Heart left ventricle (tissue), 16 donors: ENCODE data around the gene PDE11A. TPM values are rescaled to one million over a fixed set of nuclear protein-coding genes. Genes with fewer than 3 reads are reported as not detected.
A peak's percentile ranks its signal among the peaks of the same experiment; 100 is the strongest.

ENCODE experiments used
- ATAC-seq, 4 donors: fragments of 200-7000 bp; cut with Tn5 transposase; one replicate each; pipeline ENCODE4 v1.9.1; 2020 to 2022; ENCODE audit warnings: moderate library complexity in 4 of 4, mild to moderate bottlenecking in 3 of 4, moderate number of reproducible peaks in 1 of 4
- DNase-seq, 5 donors: peaks; one replicate each; pipeline ENCODE4 v3.0.0-alpha.2; 2020
- H3K27ac ChIP-seq, 12 donors: fragments of 200-600 bp; sonication (generic) in 4 of 12; one replicate each; pipeline versions ENCODE4 v1.5.0 to v1.8.0; 2016 to 2022; ENCODE audit warnings: mild to moderate bottlenecking in 2 of 12
- H3K27me3 ChIP-seq, 9 donors: fragments of 200-600 bp; sonication (generic) in 2 of 9; one replicate each; pipeline versions ENCODE4 v1.5.1 to v1.8.0; 2016 to 2022; ENCODE audit warnings: mild to moderate bottlenecking in 3 of 9
- H3K36me3 ChIP-seq, 9 donors: fragments of 200-600 bp; sonication (generic) in 2 of 9; one replicate each; pipeline versions ENCODE4 v1.5.0 to v1.8.0; 2018 to 2022; ENCODE audit warnings: mild to moderate bottlenecking in 2 of 9
- H3K4me1 ChIP-seq, 12 donors: fragments of 200-600 bp; sonication (generic) in 4 of 12; one replicate each; pipeline versions ENCODE4 v1.5.0 to v1.8.0; 2016 to 2022; ENCODE audit warnings: mild to moderate bottlenecking in 3 of 12
- H3K4me3 ChIP-seq, 12 donors: fragments of 200-600 bp; sonication (generic) in 4 of 12; one replicate each; pipeline versions ENCODE4 v1.5.0 to v1.8.0; 2017 to 2022; ENCODE audit warnings: mild to moderate bottlenecking in 9 of 12, moderate library complexity in 4 of 12
- H3K9me3 ChIP-seq, 12 donors: fragments of 200-600 bp; sonication (generic) in 4 of 12; one replicate each; pipeline versions ENCODE4 v1.5.0 to v1.8.0; 2016 to 2022; ENCODE audit warnings: mild to moderate bottlenecking in 1 of 12
- CTCF ChIP-seq, 12 donors: fragments of 200-600 bp; sonication (generic) in 4 of 12; IDR thresholded peaks; one replicate each; pipeline versions ENCODE4 v1.5.0 to v1.8.0; 2018 to 2022; ENCODE audit warnings: antibody characterized with exemption in 12 of 12, mild to moderate bottlenecking in 5 of 12
- POLR2A ChIP-seq, 2 donors: fragments of 450-650 bp; IDR thresholded peaks; one replicate each; pipeline ENCODE4 v1.6.1; 2017; ENCODE audit warnings: antibody characterized with exemption in 2 of 2, mild to moderate bottlenecking in 2 of 2, moderate library complexity in 2 of 2
- WGBS, 4 donors: extraction: QIAGEN DNeasy Blood & Tissue Kit in 2 of 4; methylation state at CpG; one replicate each; pipeline versions ENCODE4 v1.1.5 to v1.1.7; 2013 to 2018; 5-methylcytosine and 5-hydroxymethylcytosine counted together
- intact Hi-C, 10 donors: fragments of 100-400 bp; cut with DNase I; formaldehyde crosslinking; loops; one replicate each; pipeline versions ENCODE4 v1.11.1 to v1.14.2; 2022
- polyA plus RNA-seq, 2 donors: library from polyadenylated mRNA; stranded (reverse); fragments of 200-250 nt; gene quantifications; one replicate each; pipeline ENCODE4 v1.2.3, GENCODE V29; 2013
- total RNA-seq, 9 donors: library from RNA; depleted of rRNA in 2 of 9; stranded (reverse); fragments of >200 nt in 2 of 9; fragmentation: NEBNext Ultra II Directional in 3 of 9; extraction: Animal tissue kit (Norgen Biotek cat#: 25700) in 3 of 9; gene quantifications; one replicate each; pipeline versions ENCODE4 v1.1.0 to v1.2.4, GENCODE V29; 2016 to 2023
- donor health status: ischemic (EF 13 %, LVEDD 7.1; RV severe dilation, severe dysfunction).
- donor health status: healthy with polysubstance abuse.
- donor health status: DM: no; HTN: yes; CAD: no.
- donor health status: DM: no; HTN: no; CAD: no.
- donor health status: ischemic (EF 25% LVEDD 6.9; RV normal size, moderate dysfunction).
- donor health status: ischemic (EF 25% LVEDD 5.7; RV mildly dilated, moderate dysfunction).
- donor health status: healthy.
- donor health status: DM: yes; HTN: yes; CAD: no.
- donor health status: ischemic (EF 35%, LVEDD 5.7; RV mildly dilated, moderate dysfunction).
- donor health status: nonischemic (EF 11% LVEDD 7.7; RV severe dilation, severe dysfunction).
- donor health status: DM: yes; HTN: yes; CAD: no.
- donor health status: PGD.
- donor health status: ischemic (EF 29% LVEDD 5.4; RV normal size, mild dysfunction).
- donor health status: nonischemic (EF 23%, LVEDD 6.1; RV moderate dilation, normal function).

The PDE11A gene
- total and polyA plus RNA-seq, 11 donors = 0.24 to 2.9 (median 0.88) TPM

DNA sequence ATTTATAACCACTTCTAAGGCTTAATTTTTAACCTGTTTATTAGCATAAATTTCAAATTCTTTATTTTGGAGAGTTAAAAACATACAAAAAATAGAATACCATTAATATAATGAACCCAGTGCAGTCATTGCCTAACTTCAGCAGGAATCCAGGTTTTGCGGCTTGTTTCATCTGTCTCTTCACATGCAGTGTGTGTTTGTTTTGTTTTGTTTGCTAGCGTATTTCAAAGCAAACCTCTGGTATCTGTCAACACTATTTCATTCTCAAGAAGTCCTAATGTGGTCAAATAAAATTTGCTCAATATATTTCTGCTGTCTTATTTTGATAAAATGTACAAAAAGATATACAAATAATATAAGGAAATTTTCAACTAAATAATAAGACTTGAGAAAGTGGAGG is 351.5 kb downstream of the PDE11A start:
- 95 to 96% (median 96%) methylated on average over 2 of the region's 2 CpGs for WGBS, 4 donors
- intact Hi-C loops = loop anchor here in 9 of 10 donors (5.0 to 10.0 kb wide), 7 partner anchors 116 to 556 kb away; no protein-coding TSS in a partner anchor
- no peak for TF ChIP-seq POLR2A (IDR thresholded peaks at IDR 0.05)
- TF ChIP-seq CTCF (IDR thresholded peaks at IDR 0.05) = no peak
- peaks cover 0 to 9% (median 0%) of the 10 kb centered on the region in 12 donors for H3K4me1 ChIP-seq
- peaks cover 0 to 5% (median 0%) of the 10 kb centered on the region in 9 donors for H3K27me3 ChIP-seq
- no peak for DNase-seq
- no peak overlapping the region for H3K4me3 ChIP-seq
- H3K9me3 ChIP-seq = no peaks in the 10 kb centered on the region
- no peak overlapping the region for H3K27ac ChIP-seq
- no peak for ATAC-seq
- H3K36me3 ChIP-seq = no peaks in the 10 kb centered on the region

DNA sequence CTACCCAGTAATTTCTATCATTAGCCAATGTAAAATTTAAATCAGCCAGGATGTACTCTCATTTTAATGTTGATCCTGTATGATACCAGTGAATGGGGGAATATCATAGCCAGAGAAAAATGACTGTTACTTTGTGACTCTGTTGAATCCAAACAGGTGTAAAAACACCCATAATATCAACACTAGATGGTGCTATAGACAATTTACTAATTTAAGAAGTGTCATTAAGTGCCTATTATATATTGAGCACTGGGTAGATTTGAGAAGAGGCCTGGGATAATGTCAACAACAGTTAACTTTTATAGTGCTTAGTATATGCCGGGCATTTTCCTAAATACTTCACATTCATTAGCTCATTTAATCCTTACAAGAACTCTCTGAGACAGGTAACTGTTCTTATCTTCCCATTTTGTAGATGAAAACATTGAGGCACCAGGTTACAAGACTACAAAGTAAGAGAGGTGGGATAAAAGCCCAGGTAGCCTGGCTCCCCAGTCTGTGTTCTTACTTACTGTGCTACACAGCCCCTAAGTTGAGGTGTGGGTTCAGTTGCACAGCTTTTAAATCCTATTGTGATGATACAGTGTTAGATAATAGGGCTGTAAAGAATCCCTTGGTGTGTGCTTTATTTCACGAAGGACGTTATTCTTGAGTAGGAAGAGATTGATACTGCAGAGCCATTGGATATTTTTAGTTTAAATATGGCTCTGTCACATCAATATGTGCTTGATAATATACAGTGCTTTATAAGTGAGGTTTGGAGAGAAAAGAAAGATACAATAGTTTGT is 354.6 kb downstream of the PDE11A start:
- Histone ChIP-seq H3K4me3 (no peak overlapping the region), H3K36me3 (no peaks in the 10 kb centered on the region), H3K27me3 (peaks cover 0 to under 1% (median 0%) of the 10 kb centered on the region in 9 donors), H3K4me1 (peaks cover 0 to 3% (median 0%) of the 10 kb centered on the region in 12 donors), H3K27ac (no peak overlapping the region), H3K9me3 (no peaks in the 10 kb centered on the region)
- WGBS, 4 donors = 68 to 80% (median 76%) methylated on average over 3 of the region's 3 CpGs
- no peak for TF ChIP-seq POLR2A (IDR thresholded peaks at IDR 0.05)
- TF ChIP-seq CTCF (IDR thresholded peaks at IDR 0.05) = peak in 7 of 12 donors; percentile 13 to 34 (median 28)
- no peak for DNase-seq
- ATAC-seq = no peak
- intact Hi-C loops = loop anchor here in 1 of 10 donors (5.0 kb wide), 1 partner anchor 116 kb away; no protein-coding TSS in a partner anchor

DNA sequence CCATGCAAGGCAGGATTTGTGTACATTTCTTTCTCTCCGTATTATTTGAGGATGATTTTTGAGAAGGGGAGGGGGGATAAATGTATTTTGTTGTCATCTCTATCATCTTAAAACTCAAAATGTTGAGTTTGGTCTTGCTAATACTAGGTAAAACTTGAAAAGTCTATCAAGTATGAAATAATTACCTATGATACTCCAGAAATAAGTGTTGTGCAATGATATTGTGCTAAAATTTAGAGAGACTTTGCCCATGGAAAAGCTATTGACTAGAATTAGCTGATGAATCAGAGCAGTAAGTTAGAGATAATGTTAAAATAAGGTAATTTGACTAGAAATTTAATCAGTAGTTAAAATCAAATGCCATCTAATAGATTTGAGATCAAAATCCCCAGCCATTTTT is 356.1 kb downstream of the PDE11A start:
- intact Hi-C loops = loop anchor here in 1 of 10 donors (5.0 kb wide), 1 partner anchor 114 kb away; no protein-coding TSS in a partner anchor
- Histone ChIP-seq H3K27ac (no peak overlapping the region), H3K27me3 (no peaks in the 10 kb centered on the region), H3K9me3 (no peaks in the 10 kb centered on the region), H3K36me3 (no peaks in the 10 kb centered on the region), H3K4me3 (no peak overlapping the region), H3K4me1 (peaks cover 0 to 3% (median 0%) of the 10 kb centered on the region in 12 donors)
- DNase-seq (no peak), ATAC-seq (no peak)
- WGBS, 4 donors = 97 to 100% (median 99%) methylated on average over 1 of the region's 1 CpG
- TF ChIP-seq POLR2A (IDR thresholded peaks at IDR 0.05) = no peak
- no peak for TF ChIP-seq CTCF (IDR thresholded peaks at IDR 0.05)

DNA sequence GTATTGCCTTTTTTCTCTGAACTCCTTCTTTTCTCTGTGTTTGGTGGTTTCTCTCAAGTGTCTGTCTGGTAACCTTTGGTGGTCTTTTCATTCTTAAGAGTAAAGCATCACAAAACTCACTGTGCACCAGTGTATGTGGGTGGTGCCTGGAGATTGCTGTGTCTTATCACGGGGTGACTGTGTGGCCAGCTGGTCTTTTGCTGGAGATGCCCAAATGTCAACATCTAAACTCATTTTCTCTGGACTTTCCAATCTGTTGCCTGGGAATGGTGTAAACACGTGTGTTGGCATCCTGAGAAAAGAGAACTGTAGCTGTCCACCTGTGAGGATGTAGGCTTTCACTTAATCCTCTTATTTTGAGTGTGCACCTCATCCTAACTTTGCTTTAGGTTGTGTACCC is 356.8 kb downstream of the PDE11A start:
- Histone ChIP-seq H3K4me3 (no peak overlapping the region), H3K36me3 (no peaks in the 10 kb centered on the region), H3K9me3 (no peaks in the 10 kb centered on the region), H3K4me1 (peaks cover 0 to 3% (median 0%) of the 10 kb centered on the region in 12 donors), H3K27me3 (no peaks in the 10 kb centered on the region), H3K27ac (no peak overlapping the region)
- DNase-seq = no peak
- TF ChIP-seq CTCF (IDR thresholded peaks at IDR 0.05) (no peak), POLR2A (IDR thresholded peaks at IDR 0.05) (no peak)
- no peak for ATAC-seq
- intact Hi-C loops = loop anchor here in 1 of 10 donors (5.0 kb wide), 1 partner anchor 113 kb away; no protein-coding TSS in a partner anchor
- WGBS, 4 donors = 69 to 80% (median 76%) methylated on average over 2 of the region's 2 CpGs
